ENCODE measurements around the gene SPPL2C. TPM values are rescaled to one million over a fixed set of nuclear protein-coding genes. Genes with fewer than 3 reads are reported as not detected.

The SPPL2C gene
- total RNA-seq, result not detected

- DNase-seq, result no peak
- TF ChIP-seq CTCF (IDR thresholded peaks at IDR 0.05) (no peak), POLR2A (IDR thresholded peaks at IDR 0.05) (no peak)
- H3K4me3 ChIP-seq, result no peak within 1 kb of the TSS
- no peaks in the 10 kb centered on the region for H3K27me3 ChIP-seq
- H3K9me3 ChIP-seq, result no peaks in the 10 kb centered on the region
- no peaks in the 10 kb centered on the region for H3K4me1 ChIP-seq
- no peak within 1 kb of the TSS for H3K27ac ChIP-seq
- no peaks in the 10 kb centered on the region for H3K36me3 ChIP-seq
Observed at GRCh38 chr17:45844695-45845375, at the start of gene SPPL2C. Gene SPPL2C (plus strand): TSS chr17:45844881. CDS start chr17:45844907, 26 bp downstream.

GRCh38 chr17:45800816-45801215 lies 43.9 kb upstream of the SPPL2C start:
- Histone ChIP-seq H3K9me3 (no peaks in the 10 kb centered on the region), H3K4me1 (no peaks in the 10 kb centered on the region), H3K4me3 (no peak overlapping the region), H3K36me3 (no peaks in the 10 kb centered on the region), H3K27me3 (no peaks in the 10 kb centered on the region), H3K27ac (no peak overlapping the region)
- no peak for DNase-seq
- TF ChIP-seq CTCF (IDR thresholded peaks at IDR 0.05) (no peak), POLR2A (IDR thresholded peaks at IDR 0.05) (no peak)

- Histone ChIP-seq H3K4me1 (no peaks in the 10 kb centered on the region), H3K9me3 (no peaks in the 10 kb centered on the region), H3K36me3 (no peaks in the 10 kb centered on the region), H3K27ac (no peak overlapping the region), H3K4me3 (no peak overlapping the region), H3K27me3 (no peaks in the 10 kb centered on the region)
- TF ChIP-seq POLR2A (IDR thresholded peaks at IDR 0.05) (no peak), CTCF (IDR thresholded peaks at IDR 0.05) (no peak)
- DNase-seq, result peak in 1 of 3 donors; percentile 32
Observed at GRCh38 chr17:45801421-45801820, 43.3 kb upstream of the SPPL2C start.

- no peak overlapping the region for H3K27ac ChIP-seq
- H3K4me1 ChIP-seq, result no peaks in the 10 kb centered on the region
- TF ChIP-seq POLR2A (IDR thresholded peaks at IDR 0.05) (no peak), CTCF (IDR thresholded peaks at IDR 0.05) (no peak)
- H3K27me3 ChIP-seq, result no peaks in the 10 kb centered on the region
- no peaks in the 10 kb centered on the region for H3K36me3 ChIP-seq
- no peak overlapping the region for H3K4me3 ChIP-seq
- no peaks in the 10 kb centered on the region for H3K9me3 ChIP-seq
- DNase-seq, result no peak
Observed at GRCh38 chr17:45808845-45809244, 35.8 kb upstream of the SPPL2C start.

- DNase-seq, result no peak
Observed at GRCh38 chr17:45809499-45809898, 35.2 kb upstream of the SPPL2C start.

More at GRCh38 chr17:45809499-45809898, 35.2 kb upstream of the SPPL2C start:
- no peaks in the 10 kb centered on the region for H3K9me3 ChIP-seq
- no peaks in the 10 kb centered on the region for H3K36me3 ChIP-seq
- H3K27me3 ChIP-seq, result no peaks in the 10 kb centered on the region
- TF ChIP-seq POLR2A (IDR thresholded peaks at IDR 0.05), result no peak
- no peak for TF ChIP-seq CTCF (IDR thresholded peaks at IDR 0.05)
- H3K4me1 ChIP-seq, result no peaks in the 10 kb centered on the region
- H3K4me3 ChIP-seq, result no peak overlapping the region
- no peak overlapping the region for H3K27ac ChIP-seq

All from Peyer's patch (tissue), 4 donors.